ENCODE results near the gene RNASE11. TPM values are rescaled to one million over a fixed set of nuclear protein-coding genes. Genes with fewer than 3 reads are reported as not detected.

The RNASE11 gene
- total RNA-seq, 1 experiment from 2014 or later = not detected

GRCh38 chr14:20583908-20584307, 3.9 kb downstream of the RNASE11 start:
- no peak for TF ChIP-seq CTCF (IDR thresholded peaks at IDR 0.05; ENCODE audit: insufficient read depth in 1 of 2, low read depth in 1 of 2, low read length in 1 of 2, severe bottlenecking in 1 of 2, unreplicated experiment in 1 of 2)
- no peak overlapping the region for H3K4me3 Mint-ChIP-seq (ENCODE audit: unreplicated experiment)
- no TSS peak for BruUV-seq (replicated peaks)
- no peaks in the 10 kb centered on the region for H3K36me3 Mint-ChIP-seq (ENCODE audit: insufficient read depth, unreplicated experiment)
- ChIA-PET POLR2A (no interaction called here), CTCF (no interaction called here)
- Histone ChIP-seq H3K36me3 (ENCODE audit: control insufficient read depth, insufficient read depth, low read length) (no peaks in the 10 kb centered on the region), H3K9me3 (no peaks in the 10 kb centered on the region), H3K27me3 (replicated peaks; ENCODE audit: control insufficient read depth, insufficient read depth, low read length) (no peaks in the 10 kb centered on the region), H3K4me1 (no peaks in the 10 kb centered on the region), H3K4me3 (ENCODE audit: low read depth, low read length) (no peak overlapping the region)
- H3K27ac Mint-ChIP-seq (ENCODE audit: unreplicated experiment) = no peak overlapping the region
- no peaks in the 10 kb centered on the region for H3K4me1 Mint-ChIP-seq (ENCODE audit: low read depth, unreplicated experiment)
- DNase-seq = no peak
- intact Hi-C loops (cut with micrococcal nuclease; ENCODE audit: unreplicated experiment) = no loop called here
- peaks cover 12% of the 10 kb centered on the region for H3K27me3 Mint-ChIP-seq (ENCODE audit: insufficient read depth, unreplicated experiment)
- H3K9me3 Mint-ChIP-seq (ENCODE audit: unreplicated experiment) = no peaks in the 10 kb centered on the region

- BruUV-seq (replicated peaks) = no TSS peak
- Mint-ChIP-seq H3K9me3 (ENCODE audit: unreplicated experiment) (no peaks in the 10 kb centered on the region), H3K4me3 (ENCODE audit: unreplicated experiment) (no peak overlapping the region), H3K27me3 (ENCODE audit: insufficient read depth, unreplicated experiment) (peaks cover 12% of the 10 kb centered on the region), H3K36me3 (ENCODE audit: insufficient read depth, unreplicated experiment) (no peaks in the 10 kb centered on the region), H3K27ac (ENCODE audit: unreplicated experiment) (no peak overlapping the region), H3K4me1 (ENCODE audit: low read depth, unreplicated experiment) (no peaks in the 10 kb centered on the region)
- H3K4me1 ChIP-seq = no peaks in the 10 kb centered on the region
- H3K36me3 ChIP-seq (ENCODE audit: control insufficient read depth, insufficient read depth, low read length) = no peaks in the 10 kb centered on the region
- DNase-seq = no peak
- ChIA-PET CTCF (no interaction called here), POLR2A (no interaction called here)
- no peak for TF ChIP-seq CTCF (IDR thresholded peaks at IDR 0.05; ENCODE audit: insufficient read depth in 1 of 2, low read depth in 1 of 2, low read length in 1 of 2, severe bottlenecking in 1 of 2, unreplicated experiment in 1 of 2)
- intact Hi-C loops (cut with micrococcal nuclease; ENCODE audit: unreplicated experiment) = no loop called here
- H3K9me3 ChIP-seq = no peaks in the 10 kb centered on the region
- no peak overlapping the region for H3K4me3 ChIP-seq (ENCODE audit: low read depth, low read length)
- no peaks in the 10 kb centered on the region for H3K27me3 ChIP-seq (replicated peaks; ENCODE audit: control insufficient read depth, insufficient read depth, low read length)
Measured at GRCh38 chr14:20583142-20583541, 4.7 kb downstream of the RNASE11 start.

- Histone ChIP-seq H3K27me3 (replicated peaks; ENCODE audit: control insufficient read depth, insufficient read depth, low read length) (no peaks in the 10 kb centered on the region), H3K4me1 (no peaks in the 10 kb centered on the region), H3K36me3 (ENCODE audit: control insufficient read depth, insufficient read depth, low read length) (no peaks in the 10 kb centered on the region), H3K4me3 (ENCODE audit: low read depth, low read length) (no peak overlapping the region), H3K9me3 (no peaks in the 10 kb centered on the region)
- no peaks in the 10 kb centered on the region for H3K36me3 Mint-ChIP-seq (ENCODE audit: insufficient read depth, unreplicated experiment)
- no peak for DNase-seq
- H3K27me3 Mint-ChIP-seq (ENCODE audit: insufficient read depth, unreplicated experiment) = peaks cover 3% of the 10 kb centered on the region
- no TSS peak for BruUV-seq (replicated peaks)
- ChIA-PET CTCF (no interaction called here), POLR2A (interaction anchor here (0.6 kb wide), 1 partner anchor 167 kb away, joined by 5 read pairs; no protein-coding TSS in a partner anchor)
- H3K4me3 Mint-ChIP-seq (ENCODE audit: unreplicated experiment) = no peak overlapping the region
- no peaks in the 10 kb centered on the region for H3K4me1 Mint-ChIP-seq (ENCODE audit: low read depth, unreplicated experiment)
- intact Hi-C loops (cut with micrococcal nuclease; ENCODE audit: unreplicated experiment) = no loop called here
- H3K9me3 Mint-ChIP-seq (ENCODE audit: unreplicated experiment) = no peaks in the 10 kb centered on the region
- no peak for TF ChIP-seq CTCF (IDR thresholded peaks at IDR 0.05; ENCODE audit: insufficient read depth in 1 of 2, low read depth in 1 of 2, low read length in 1 of 2, severe bottlenecking in 1 of 2, unreplicated experiment in 1 of 2)
- no peak overlapping the region for H3K27ac Mint-ChIP-seq (ENCODE audit: unreplicated experiment)
Measured at GRCh38 chr14:20580242-20580641, 7.6 kb downstream of the RNASE11 start.

All from Caco-2 (cell line).